Measurements from ENCODE around the gene NINJ2.

GRCh38 chr12:684416-684815 is 21.2 kb upstream of the NINJ2 start:
- TF ChIP-seq, protein P1, sequence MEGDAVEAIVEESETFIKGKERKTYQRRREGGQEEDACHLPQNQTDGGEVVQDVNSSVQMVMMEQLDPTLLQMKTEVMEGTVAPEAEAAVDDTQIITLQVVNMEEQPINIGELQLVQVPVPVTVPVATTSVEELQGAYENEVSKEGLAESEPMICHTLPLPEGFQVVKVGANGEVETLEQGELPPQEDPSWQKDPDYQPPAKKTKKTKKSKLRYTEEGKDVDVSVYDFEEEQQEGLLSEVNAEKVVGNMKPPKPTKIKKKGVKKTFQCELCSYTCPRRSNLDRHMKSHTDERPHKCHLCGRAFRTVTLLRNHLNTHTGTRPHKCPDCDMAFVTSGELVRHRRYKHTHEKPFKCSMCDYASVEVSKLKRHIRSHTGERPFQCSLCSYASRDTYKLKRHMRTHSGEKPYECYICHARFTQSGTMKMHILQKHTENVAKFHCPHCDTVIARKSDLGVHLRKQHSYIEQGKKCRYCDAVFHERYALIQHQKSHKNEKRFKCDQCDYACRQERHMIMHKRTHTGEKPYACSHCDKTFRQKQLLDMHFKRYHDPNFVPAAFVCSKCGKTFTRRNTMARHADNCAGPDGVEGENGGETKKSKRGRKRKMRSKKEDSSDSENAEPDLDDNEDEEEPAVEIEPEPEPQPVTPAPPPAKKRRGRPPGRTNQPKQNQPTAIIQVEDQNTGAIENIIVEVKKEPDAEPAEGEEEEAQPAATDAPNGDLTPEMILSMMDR (IDR thresholded peaks at IDR 0.05), result no peak
- no peak for TF ChIP-seq POLR2A (IDR thresholded peaks at IDR 0.05)
